IMR-90 (cell line): ENCODE data around the gene HPCAL4. TPM values are rescaled to one million over a fixed set of nuclear protein-coding genes. Genes with fewer than 3 reads are reported as not detected.

ENCODE experiments used
- ATAC-seq: fragments of 200-7000 bp; cut with Tn5 transposase; 2 replicates; pipeline ENCODE4 v1.9.1; 2020; ENCODE audit warnings: low read depth, mild to moderate bottlenecking, moderate library complexity
- BruUV-seq: library from RNA; stranded (reverse); fragments of 400-500 nt; replicated peaks from 2 replicates; lab custom pipeline; 2021; lab: Mats Ljungman, UMichigan
- CTCF ChIA-PET: fragments of 300-600 bp; formaldehyde crosslinking; extraction: SDS; loops from one replicate; lab custom pipeline; 2021; ENCODE audit warnings: antibody characterized with exemption; lab: Yijun Ruan, JAX
- POLR2A ChIA-PET: fragments of 300-600 bp; sonication (Branson Sonifier 250); formaldehyde crosslinking; loops from one replicate; lab custom pipeline; 2022; ENCODE audit warnings: antibody characterized with exemption; ENCODE audit not compliant: unreplicated experiment; lab: Charles Lee
- DNase-seq: peaks from one replicate; pipeline ENCODE4 v3.0.0; 2013
- H2AFZ ChIP-seq: replicated peaks from 2 replicates; pipeline ENCODE3; 2013; ENCODE audit warnings: low read length, mild to moderate bottlenecking; ENCODE audit not compliant: poor library complexity
- H2AK5ac ChIP-seq: 2 replicates; pipeline ENCODE4 v1.6.1; 2013; ENCODE audit warnings: low read depth, low read length, inconsistent platforms
- H2AK9ac ChIP-seq: replicated peaks from 2 replicates; pipeline ENCODE3; 2013; ENCODE audit warnings: mild to moderate bottlenecking, low read depth, low read length, moderate library complexity; ENCODE audit not compliant: poor library complexity
- H2BK120ac ChIP-seq: 2 replicates; pipeline ENCODE4 v1.6.1; 2013; ENCODE audit warnings: low read depth, low read length, inconsistent platforms
- H2BK15ac ChIP-seq: 3 replicates; pipeline ENCODE4 v1.6.1; 2013; ENCODE audit warnings: low read depth, low read length, inconsistent platforms
- H2BK20ac ChIP-seq: 2 replicates; pipeline ENCODE4 v1.6.1; 2013; ENCODE audit warnings: low read depth, mild to moderate bottlenecking, inconsistent platforms, low read length, moderate library complexity
- H2BK5ac ChIP-seq: 2 replicates; pipeline ENCODE4 v1.6.1; 2013; ENCODE audit warnings: mild to moderate bottlenecking, low read depth, low read length, inconsistent platforms; ENCODE audit not compliant: poor library complexity, severe bottlenecking
- H3K14ac ChIP-seq: replicated peaks from 2 replicates; pipeline ENCODE4 v1.6.1; 2013; ENCODE audit warnings: low read depth, low read length, inconsistent platforms
- H3K18ac ChIP-seq: 2 replicates; pipeline ENCODE4 v1.6.1; 2013; ENCODE audit warnings: low read depth, low read length, control low read depth
- H3K23ac ChIP-seq: 2 replicates; pipeline ENCODE4 v1.6.1; 2013; ENCODE audit warnings: low read depth, low read length, inconsistent platforms
- H3K27ac ChIP-seq: 2 replicates; pipeline ENCODE4 v1.5.1; 2013; ENCODE audit warnings: mild to moderate bottlenecking, control low read depth, low read length; ENCODE audit not compliant: insufficient read depth
- H3K27me3 ChIP-seq: 2 replicates; pipeline ENCODE4 v1.6.1; 2013; ENCODE audit warnings: low read length; ENCODE audit not compliant: control insufficient read depth, insufficient read depth
- H3K36me3 ChIP-seq: 2 replicates; pipeline ENCODE4 v1.6.1; 2013; ENCODE audit warnings: low read length, mixed read lengths; ENCODE audit not compliant: control insufficient read depth, insufficient read depth
- H3K4ac ChIP-seq: 2 replicates; pipeline ENCODE4 v1.6.1; 2013; ENCODE audit warnings: low read depth, low read length, inconsistent platforms
- H3K4me1 ChIP-seq: 2 replicates; pipeline ENCODE4 v1.6.1; 2013; ENCODE audit warnings: low read length, mixed read lengths; ENCODE audit not compliant: control insufficient read depth, insufficient read depth
- H3K4me2 ChIP-seq: 2 replicates; pipeline ENCODE4 v1.6.1; 2013; ENCODE audit warnings: low read depth, mild to moderate bottlenecking, control low read depth, low read length, moderate library complexity
- H3K4me3 ChIP-seq: 2 replicates; pipeline ENCODE4 v1.5.1; 2013; ENCODE audit warnings: low read depth, mild to moderate bottlenecking, control low read depth, low read length, moderate library complexity; ENCODE audit not compliant: insufficient read depth
- H3K56ac ChIP-seq: 2 replicates; pipeline ENCODE4 v1.6.1; 2013; ENCODE audit warnings: low read length, inconsistent platforms; ENCODE audit not compliant: insufficient read depth; ENCODE audit errors: extremely low read depth
- H3K79me1 ChIP-seq, 2 experiments: 2 replicates each; pipeline ENCODE4 v1.6.1; 2013; ENCODE audit warnings: low read length in 2 of 2, inconsistent platforms in 1 of 2, low read depth in 1 of 2
- H3K9ac ChIP-seq: 2 replicates; pipeline ENCODE4 v1.6.1; 2013; ENCODE audit warnings: low read depth, low read length, control low read depth
- H3K9me1 ChIP-seq: 2 replicates; pipeline ENCODE4 v1.6.1; 2013; ENCODE audit warnings: low read length, inconsistent platforms; ENCODE audit not compliant: insufficient read depth
- H3K9me3 ChIP-seq: 2 replicates; pipeline ENCODE4 v1.6.1; 2013; ENCODE audit warnings: low read length; ENCODE audit not compliant: control insufficient read depth, insufficient read depth
- H4K20me1 ChIP-seq: 2 replicates; pipeline ENCODE4 v1.6.1; 2013; ENCODE audit warnings: low read length, inconsistent platforms; ENCODE audit not compliant: insufficient read depth
- H4K5ac ChIP-seq: 2 replicates; pipeline ENCODE4 v1.6.1; 2013; ENCODE audit warnings: mild to moderate bottlenecking, low read depth, low read length, control low read depth
- H4K8ac ChIP-seq, 2 experiments: 2 replicates each; pipeline ENCODE4 v1.6.1; 2013; ENCODE audit warnings: low read depth in 2 of 2, low read length in 2 of 2, control low read depth in 1 of 2, inconsistent platforms in 1 of 2
- H4K91ac ChIP-seq: 2 replicates; pipeline ENCODE4 v1.6.1; 2013; ENCODE audit warnings: low read depth, low read length, inconsistent platforms; ENCODE audit not compliant: insufficient read depth
- BHLHE40 ChIP-seq: fragments of 150-350 bp; IDR thresholded peaks from 2 replicates; pipeline ENCODE4 v1.6.1; 2016; ENCODE audit warnings: mild to moderate bottlenecking, low read depth, low read length
- CEBPB ChIP-seq: IDR thresholded peaks from 2 replicates; pipeline ENCODE4 v1.6.1; 2012; ENCODE audit warnings: low read depth, low read length, improper control_type of control experiment
- CHD1 ChIP-seq: IDR thresholded peaks from 2 replicates; pipeline ENCODE4 v1.6.1; 2012; ENCODE audit warnings: low read depth, low read length, improper control_type of control experiment
- FOS ChIP-seq: fragments of 150-350 bp; IDR thresholded peaks from 2 replicates; pipeline ENCODE4 v1.6.1; 2016; ENCODE audit warnings: low read depth, low read length
- MAFK ChIP-seq: IDR thresholded peaks from 2 replicates; pipeline ENCODE4 v1.6.1; 2012; ENCODE audit warnings: low read depth, low read length, improper control_type of control experiment
- MAZ ChIP-seq: IDR thresholded peaks from 2 replicates; pipeline ENCODE4 v1.6.1; 2012; ENCODE audit warnings: low read depth, mild to moderate bottlenecking, low read length, improper control_type of control experiment, moderate library complexity, borderline replicate concordance
- MXI1 ChIP-seq: IDR thresholded peaks from 2 replicates; pipeline ENCODE4 v1.6.1; 2012; ENCODE audit warnings: low read depth, mild to moderate bottlenecking, low read length, moderate library complexity, borderline replicate concordance
- NFE2L2 ChIP-seq: fragments of 150-350 bp; IDR thresholded peaks from 2 replicates; pipeline ENCODE4 v1.6.1; 2016; ENCODE audit warnings: low read depth, mild to moderate bottlenecking, low read length
- POLR2A ChIP-seq: IDR thresholded peaks from 2 replicates; pipeline ENCODE4 v1.6.1; 2012; ENCODE audit warnings: mild to moderate bottlenecking, low read depth, low read length
- RAD21 ChIP-seq: IDR thresholded peaks from 2 replicates; pipeline ENCODE4 v1.6.1; 2012; ENCODE audit warnings: low read length, improper control_type of control experiment
- RCOR1 ChIP-seq: IDR thresholded peaks from 2 replicates; pipeline ENCODE4 v1.6.1; 2012; ENCODE audit warnings: mild to moderate bottlenecking, low read length, improper control_type of control experiment; ENCODE audit not compliant: insufficient replicate concordance
- RFX5 ChIP-seq: IDR thresholded peaks from 2 replicates; pipeline ENCODE4 v1.8.0; 2012; ENCODE audit warnings: low read depth, mild to moderate bottlenecking, low read length, moderate library complexity
- SMC3 ChIP-seq: fragments of 150-350 bp; IDR thresholded peaks from 2 replicates; pipeline ENCODE4 v1.6.1; 2016; ENCODE audit warnings: low read depth, mild to moderate bottlenecking, antibody characterized with exemption, low read length, moderate library complexity
- WGBS, 2 experiments: methylation state at CpG; one replicate each; pipeline versions ENCODE4 v1.1.5 to v1.1.7; 2013; ENCODE audit warnings: missing lambda C conversion rate in 2 of 2; ENCODE audit not compliant: insufficient read length in 1 of 2; ENCODE audit errors: extremely low coverage in 2 of 2; 5-methylcytosine and 5-hydroxymethylcytosine counted together
- dilution Hi-C: fragments of 300-500 bp; cut with HindIII; formaldehyde crosslinking; loops from one replicate; pipeline ENCODE4 v1.14.3; 2018; ENCODE audit warnings: low sequenced_read_pairs; ENCODE audit not compliant: unreplicated experiment
- in situ Hi-C: fragments of 300-500 bp; cut with MboI; formaldehyde crosslinking; loops from 3 replicates; pipeline ENCODE4 v1.14.3; 2019; ENCODE audit warnings: low sequenced_read_pairs, inconsistent platforms, mixed read lengths
- intact Hi-C: fragments of 100-400 bp; cut with micrococcal nuclease; formaldehyde crosslinking; loops from 2 replicates; pipeline ENCODE4 v1.10.0; 2022
- polyA plus RNA-seq, 3 experiments: library from polyadenylated mRNA; depleted of rRNA; stranded (reverse); fragments of >200 nt; gene quantifications; 2 replicates each; pipeline ENCODE4 v1.2.3, GENCODE V29; 2012; ENCODE audit warnings: low replicate concordance in 1 of 3
- total RNA-seq: library from RNA; depleted of rRNA; stranded (reverse); fragments of >200 nt; gene quantifications from 2 replicates; pipeline ENCODE4 v1.2.3, GENCODE V29; 2012
- TF ChIP-seq, protein P1 (sequence below): fragments of 150-350 bp; IDR thresholded peaks from 2 replicates; pipeline ENCODE4 v1.6.1; 2016; ENCODE audit warnings: low read depth, mild to moderate bottlenecking, low read length, moderate library complexity, borderline replicate concordance
- TF ChIP-seq, protein P2 (sequence below): fragments of 150-350 bp; IDR thresholded peaks from 2 replicates; pipeline ENCODE4 v1.6.1; 2017; ENCODE audit warnings: mild to moderate bottlenecking, antibody characterized with exemption, low read length, low read depth
- TF ChIP-seq, protein P3 (sequence below): conservative IDR thresholded peaks from 2 replicates; pipeline ENCODE4 v1.5.1; 2012; ENCODE audit warnings: mild to moderate bottlenecking, low read depth, low read length, improper control_type of control experiment

The HPCAL4 gene
- total and polyA plus RNA-seq, 2 of the 4 experiments (the other 2 are of a cell fraction): 0.02 TPM; not detected in 1

DNA sequence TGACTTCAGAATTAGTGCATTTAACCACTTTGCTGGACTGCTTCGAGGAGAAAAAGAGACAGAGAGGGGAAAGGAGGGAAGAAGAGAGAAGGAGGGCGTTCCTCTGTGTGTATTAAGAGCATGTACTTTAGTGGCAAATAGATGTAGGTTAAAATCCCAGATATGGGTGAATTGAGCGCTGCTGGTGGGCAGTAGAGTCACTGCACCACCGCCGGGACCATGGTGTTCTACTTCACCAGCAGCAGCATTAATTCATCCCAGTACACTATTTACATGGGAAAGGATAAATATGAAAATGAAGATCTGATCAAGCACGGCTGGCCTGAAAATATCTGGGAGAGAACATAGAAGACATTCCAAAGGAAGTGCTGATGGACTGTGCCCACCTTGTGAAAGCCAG is 26.6 kb upstream of the HPCAL4 start:
- Histone ChIP-seq H3K27me3 (peaks cover 46% of the 10 kb centered on the region), H3K9me1 (no peaks in the 10 kb centered on the region)
- intact Hi-C loops: loop anchor here (5.0 kb wide), 1 partner anchor 616 kb away; no protein-coding TSS in a partner anchor

More for the DNA sequence above, 26.6 kb upstream of the HPCAL4 start:
- ChIA-PET CTCF (interaction anchor here (0.6 kb wide), 1 partner anchor 413 kb away, joined by 5 read pairs; no protein-coding TSS in a partner anchor), POLR2A (no interaction called here)
- no peak overlapping the region for H3K23ac ChIP-seq
- H3K4me3 ChIP-seq: no peak overlapping the region
- dilution Hi-C loops: no loop called here
- no peak overlapping the region for H3K56ac ChIP-seq
- WGBS, 2 experiments: 20% methylated on average over 1 of the region's 6 CpGs; no CpG with 5 or more reads in 1 of the 2 experiments
- TF ChIP-seq NFE2L2 (no peak), POLR2A (no peak), FOS (no peak), MAFK (no peak), MXI1 (no peak), RCOR1 (no peak), BHLHE40 (no peak), RAD21 (no peak), RFX5 (no peak), MAZ (no peak), CHD1 (no peak), CEBPB (no peak), SMC3 (no peak)
- TF ChIP-seq, protein P1, sequence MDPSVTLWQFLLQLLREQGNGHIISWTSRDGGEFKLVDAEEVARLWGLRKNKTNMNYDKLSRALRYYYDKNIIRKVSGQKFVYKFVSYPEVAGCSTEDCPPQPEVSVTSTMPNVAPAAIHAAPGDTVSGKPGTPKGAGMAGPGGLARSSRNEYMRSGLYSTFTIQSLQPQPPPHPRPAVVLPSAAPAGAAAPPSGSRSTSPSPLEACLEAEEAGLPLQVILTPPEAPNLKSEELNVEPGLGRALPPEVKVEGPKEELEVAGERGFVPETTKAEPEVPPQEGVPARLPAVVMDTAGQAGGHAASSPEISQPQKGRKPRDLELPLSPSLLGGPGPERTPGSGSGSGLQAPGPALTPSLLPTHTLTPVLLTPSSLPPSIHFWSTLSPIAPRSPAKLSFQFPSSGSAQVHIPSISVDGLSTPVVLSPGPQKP: no peak
- TF ChIP-seq, protein P2, sequence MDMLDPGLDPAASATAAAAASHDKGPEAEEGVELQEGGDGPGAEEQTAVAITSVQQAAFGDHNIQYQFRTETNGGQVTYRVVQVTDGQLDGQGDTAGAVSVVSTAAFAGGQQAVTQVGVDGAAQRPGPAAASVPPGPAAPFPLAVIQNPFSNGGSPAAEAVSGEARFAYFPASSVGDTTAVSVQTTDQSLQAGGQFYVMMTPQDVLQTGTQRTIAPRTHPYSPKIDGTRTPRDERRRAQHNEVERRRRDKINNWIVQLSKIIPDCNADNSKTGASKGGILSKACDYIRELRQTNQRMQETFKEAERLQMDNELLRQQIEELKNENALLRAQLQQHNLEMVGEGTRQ: no peak
- TF ChIP-seq, protein P3, sequence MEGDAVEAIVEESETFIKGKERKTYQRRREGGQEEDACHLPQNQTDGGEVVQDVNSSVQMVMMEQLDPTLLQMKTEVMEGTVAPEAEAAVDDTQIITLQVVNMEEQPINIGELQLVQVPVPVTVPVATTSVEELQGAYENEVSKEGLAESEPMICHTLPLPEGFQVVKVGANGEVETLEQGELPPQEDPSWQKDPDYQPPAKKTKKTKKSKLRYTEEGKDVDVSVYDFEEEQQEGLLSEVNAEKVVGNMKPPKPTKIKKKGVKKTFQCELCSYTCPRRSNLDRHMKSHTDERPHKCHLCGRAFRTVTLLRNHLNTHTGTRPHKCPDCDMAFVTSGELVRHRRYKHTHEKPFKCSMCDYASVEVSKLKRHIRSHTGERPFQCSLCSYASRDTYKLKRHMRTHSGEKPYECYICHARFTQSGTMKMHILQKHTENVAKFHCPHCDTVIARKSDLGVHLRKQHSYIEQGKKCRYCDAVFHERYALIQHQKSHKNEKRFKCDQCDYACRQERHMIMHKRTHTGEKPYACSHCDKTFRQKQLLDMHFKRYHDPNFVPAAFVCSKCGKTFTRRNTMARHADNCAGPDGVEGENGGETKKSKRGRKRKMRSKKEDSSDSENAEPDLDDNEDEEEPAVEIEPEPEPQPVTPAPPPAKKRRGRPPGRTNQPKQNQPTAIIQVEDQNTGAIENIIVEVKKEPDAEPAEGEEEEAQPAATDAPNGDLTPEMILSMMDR: no peak
- H3K4me1 ChIP-seq: no peaks in the 10 kb centered on the region
- no peaks in the 10 kb centered on the region; the same call in 1 of the 2 replicates for H3K9me3 ChIP-seq
- no peak overlapping the region for H2BK15ac ChIP-seq
- H2BK20ac ChIP-seq: no peak overlapping the region
- DNase-seq (no peak), ATAC-seq (no peak)
- no peak overlapping the region for H2BK120ac ChIP-seq
- H4K5ac ChIP-seq: no peak overlapping the region
- H4K20me1 ChIP-seq: no peaks in the 10 kb centered on the region
- no peak overlapping the region for H4K8ac ChIP-seq
- H3K9ac ChIP-seq: no peak overlapping the region
- no peak overlapping the region for H4K91ac ChIP-seq
- no peak overlapping the region for H2BK5ac ChIP-seq
- no peaks in the 10 kb centered on the region for H3K79me1 ChIP-seq
- no peak overlapping the region for H2AK9ac ChIP-seq
- BruUV-seq: no TSS peak
- H3K4me2 ChIP-seq: no peak overlapping the region
- H3K36me3 ChIP-seq: no peaks in the 10 kb centered on the region
- no peak overlapping the region for H3K14ac ChIP-seq
- no peak overlapping the region for H3K27ac ChIP-seq
- no peak overlapping the region for H2AFZ ChIP-seq
- no peak overlapping the region for H3K4ac ChIP-seq
- in situ Hi-C loops: loop anchor here (10.0 kb wide), 2 partner anchors 123 to 213 kb away; no protein-coding TSS in a partner anchor
- no peak overlapping the region for H3K18ac ChIP-seq
- H2AK5ac ChIP-seq: no peak overlapping the region
